IPS-15b (cell line): ENCODE measurements around the gene TLE7.
A peak's percentile ranks its signal among the peaks of the same experiment; 100 is the strongest.

Experiments used
- H3K27me3 ChIP-seq: one replicate; pipeline ENCODE4 v1.6.1; 2013; ENCODE audit warnings: low read length; ENCODE audit not compliant: control insufficient read depth, insufficient read depth
- H3K36me3 ChIP-seq: one replicate; pipeline ENCODE4 v1.6.1; 2013; ENCODE audit warnings: low read length; ENCODE audit not compliant: control insufficient read depth, insufficient read depth
- H3K4me1 ChIP-seq: one replicate; pipeline ENCODE4 v1.6.1; 2013; ENCODE audit warnings: mild to moderate bottlenecking, low read length; ENCODE audit not compliant: control insufficient read depth, insufficient read depth
- H3K4me3 ChIP-seq: one replicate; pipeline ENCODE4 v1.5.1; 2013; ENCODE audit warnings: low read depth, low read length
- H3K9ac ChIP-seq: one replicate; pipeline ENCODE4 v1.6.1; 2013; ENCODE audit warnings: low read depth, mild to moderate bottlenecking, low read length
- H3K9me3 ChIP-seq: one replicate; pipeline ENCODE4 v1.6.1; 2013; ENCODE audit warnings: mild to moderate bottlenecking, low read length; ENCODE audit not compliant: control insufficient read depth, insufficient read depth

The TLE7 gene

GRCh38 chr16:71441348-71442050, 355 bp downstream of the TLE7 start:
- H3K9ac ChIP-seq = no peak overlapping the region
- H3K9me3 ChIP-seq = no peaks in the 10 kb centered on the region
- H3K27me3 ChIP-seq = no peaks in the 10 kb centered on the region
- H3K4me1 ChIP-seq = no peaks in the 10 kb centered on the region
- peak overlapping the region; percentile 8 for H3K4me3 ChIP-seq
- H3K36me3 ChIP-seq = no peaks in the 10 kb centered on the region

- Histone ChIP-seq H3K36me3 (no peaks in the 10 kb centered on the region), H3K4me1 (no peaks in the 10 kb centered on the region), H3K4me3 (no peak overlapping the region), H3K27me3 (no peaks in the 10 kb centered on the region), H3K9me3 (no peaks in the 10 kb centered on the region), H3K9ac (no peak overlapping the region)
Measured at GRCh38 chr16:71440669-71441347, 1.0 kb downstream of the TLE7 start.

GRCh38 chr16:71439523-71439922, 2.3 kb downstream of the TLE7 start:
- no peaks in the 10 kb centered on the region for H3K27me3 ChIP-seq
- no peak overlapping the region for H3K4me3 ChIP-seq
- no peaks in the 10 kb centered on the region for H3K36me3 ChIP-seq
- H3K9me3 ChIP-seq = no peaks in the 10 kb centered on the region
- H3K4me1 ChIP-seq = no peaks in the 10 kb centered on the region
- H3K9ac ChIP-seq = no peak overlapping the region

- Histone ChIP-seq H3K9ac (no peak overlapping the region), H3K4me1 (no peaks in the 10 kb centered on the region), H3K27me3 (no peaks in the 10 kb centered on the region), H3K4me3 (no peak overlapping the region), H3K9me3 (no peaks in the 10 kb centered on the region), H3K36me3 (no peaks in the 10 kb centered on the region)
Measured at GRCh38 chr16:71436473-71436872, 5.4 kb downstream of the TLE7 start.

- no peaks in the 10 kb centered on the region for H3K4me1 ChIP-seq
- H3K4me3 ChIP-seq = no peak overlapping the region
- no peaks in the 10 kb centered on the region for H3K36me3 ChIP-seq
- H3K9me3 ChIP-seq = no peaks in the 10 kb centered on the region
- peaks cover 2% of the 10 kb centered on the region for H3K27me3 ChIP-seq
- no peak overlapping the region for H3K9ac ChIP-seq
Measured at GRCh38 chr16:71432906-71433305, 8.9 kb downstream of the TLE7 start.

GRCh38 chr16:71431991-71432390, 9.9 kb downstream of the TLE7 start:
- no peaks in the 10 kb centered on the region for H3K9me3 ChIP-seq
- peaks cover 2% of the 10 kb centered on the region for H3K27me3 ChIP-seq
- H3K9ac ChIP-seq = no peak overlapping the region
- no peak overlapping the region for H3K4me3 ChIP-seq
- H3K4me1 ChIP-seq = no peaks in the 10 kb centered on the region
- H3K36me3 ChIP-seq = no peaks in the 10 kb centered on the region

- no peaks in the 10 kb centered on the region for H3K4me1 ChIP-seq
- H3K9ac ChIP-seq = no peak overlapping the region
- H3K36me3 ChIP-seq = no peaks in the 10 kb centered on the region
- no peak overlapping the region for H3K4me3 ChIP-seq
- H3K27me3 ChIP-seq = peaks cover 2% of the 10 kb centered on the region
- no peaks in the 10 kb centered on the region for H3K9me3 ChIP-seq
Measured at GRCh38 chr16:71431176-71431575, 10.7 kb downstream of the TLE7 start.

GRCh38 chr16:71430744-71431143, 11.1 kb downstream of the TLE7 start:
- Histone ChIP-seq H3K27me3 (peaks cover 2% of the 10 kb centered on the region), H3K4me1 (no peaks in the 10 kb centered on the region), H3K9ac (no peak overlapping the region), H3K36me3 (no peaks in the 10 kb centered on the region), H3K4me3 (no peak overlapping the region), H3K9me3 (no peaks in the 10 kb centered on the region)

GRCh38 chr16:71429581-71429980, 12.3 kb downstream of the TLE7 start:
- H3K36me3 ChIP-seq = no peaks in the 10 kb centered on the region
- no peaks in the 10 kb centered on the region for H3K9me3 ChIP-seq
- H3K27me3 ChIP-seq = peaks cover 9% of the 10 kb centered on the region
- H3K4me3 ChIP-seq = no peak overlapping the region
- no peaks in the 10 kb centered on the region for H3K4me1 ChIP-seq
- H3K9ac ChIP-seq = no peak overlapping the region

- peaks cover 15% of the 10 kb centered on the region for H3K27me3 ChIP-seq
- H3K9ac ChIP-seq = no peak overlapping the region
- no peaks in the 10 kb centered on the region for H3K4me1 ChIP-seq
- H3K4me3 ChIP-seq = no peak overlapping the region
- no peaks in the 10 kb centered on the region for H3K36me3 ChIP-seq
- H3K9me3 ChIP-seq = no peaks in the 10 kb centered on the region
Measured at GRCh38 chr16:71428883-71429282, 13.0 kb downstream of the TLE7 start.

GRCh38 chr16:71428385-71428784, 13.5 kb downstream of the TLE7 start:
- Histone ChIP-seq H3K36me3 (no peaks in the 10 kb centered on the region), H3K4me1 (no peaks in the 10 kb centered on the region), H3K9ac (no peak overlapping the region), H3K9me3 (no peaks in the 10 kb centered on the region), H3K4me3 (no peak overlapping the region), H3K27me3 (peaks cover 15% of the 10 kb centered on the region)

- H3K9ac ChIP-seq = no peak overlapping the region
- no peaks in the 10 kb centered on the region for H3K36me3 ChIP-seq
- H3K9me3 ChIP-seq = no peaks in the 10 kb centered on the region
- H3K4me3 ChIP-seq = peak overlapping the region; percentile 10
- no peaks in the 10 kb centered on the region for H3K4me1 ChIP-seq
- peaks cover 15% of the 10 kb centered on the region for H3K27me3 ChIP-seq
Measured at GRCh38 chr16:71426880-71427615, 14.8 kb downstream of the TLE7 start.
